Endothelial cell of umbilical vein (primary cell): ENCODE results near the gene OR52K1. TPM values are rescaled to one million over a fixed set of nuclear protein-coding genes. Genes with fewer than 3 reads are reported as not detected.

Experiments used
- BruUV-seq: library from RNA; stranded (reverse); fragments of 400-500 nt; replicated peaks from 2 replicates; lab custom pipeline; 2021; lab: Mats Ljungman, UMichigan
- CTCF ChIA-PET: fragments of 300-600, 350-600 bp; sonication (Branson Sonifier 250); formaldehyde crosslinking; loops from one replicate; lab custom pipeline; 2021; ENCODE audit warnings: antibody characterized with exemption, inconsistent platforms; lab: Charles Lee
- POLR2A ChIA-PET: fragments of 300-600, 350-600 bp; sonication (Branson Sonifier 250); formaldehyde crosslinking; loops from one replicate; lab custom pipeline; 2021; ENCODE audit warnings: antibody characterized with exemption, inconsistent platforms; lab: Charles Lee
- DNase-seq: peaks from one replicate; pipeline ENCODE4 v3.0.0-alpha.2; 2011; ENCODE audit warnings: low read depth, low spot score
- FAIRE-seq: peaks from 2 replicates; lab custom pipeline; 2011; peaks lifted over from hg19 to GRCh38; lab: Jason Lieb, UNC
- H2AFZ ChIP-seq: 2 replicates; pipeline ENCODE4 v1.6.0; 2012; ENCODE audit warnings: low read depth, low read length, control low read depth, inconsistent platforms
- H3K27ac ChIP-seq: 2 replicates; pipeline ENCODE4 v1.5.1; 2011; ENCODE audit warnings: low read depth, mild to moderate bottlenecking, control low read depth, low read length, moderate library complexity; ENCODE audit not compliant: insufficient read depth
- H3K27me3 ChIP-seq, 2 experiments: 2 replicates each; pipeline versions ENCODE4 v1.6.0 to v1.6.1; 2011; ENCODE audit warnings: low read length in 2 of 2, mixed read lengths in 1 of 2; ENCODE audit not compliant: control insufficient read depth in 2 of 2, insufficient read depth in 2 of 2
- H3K36me3 ChIP-seq, 2 experiments: 2 replicates in 1 of 2; 3 replicates in 1 of 2; pipeline ENCODE4 v1.5.1; 2011; ENCODE audit warnings: low read length in 2 of 2, mild to moderate bottlenecking in 1 of 2, moderate library complexity in 1 of 2; ENCODE audit not compliant: control insufficient read depth in 2 of 2, insufficient read depth in 2 of 2; ENCODE audit errors: extremely low read depth in 1 of 2
- H3K4me1 ChIP-seq: 3 replicates; pipeline ENCODE4 v1.5.1; 2011; ENCODE audit warnings: mild to moderate bottlenecking, low read length; ENCODE audit not compliant: control insufficient read depth, insufficient read depth; ENCODE audit errors: extremely low read depth
- H3K4me2 ChIP-seq: 2 replicates; pipeline ENCODE4 v1.6.1; 2011; ENCODE audit warnings: low read length, control low read depth, mixed read lengths; ENCODE audit not compliant: insufficient read depth
- H3K4me3 ChIP-seq, 3 experiments: fragments of 200-600 bp in 1 of 3; sonication (generic), shearing (Covaris generic) in 1 of 3; replicated peaks in 1 of 3; 2 replicates each; pipeline ENCODE4 v1.5.1; 2011 to 2016; ENCODE audit warnings: control low read depth in 3 of 3, low read length in 3 of 3, mild to moderate bottlenecking in 2 of 3, inconsistent platforms in 1 of 3, low read depth in 1 of 3, moderate library complexity in 1 of 3; ENCODE audit not compliant: insufficient read depth in 1 of 3
- H3K79me2 ChIP-seq: 2 replicates; pipeline ENCODE4 v1.6.0; 2012; ENCODE audit warnings: low read length, inconsistent platforms; ENCODE audit not compliant: control insufficient read depth, insufficient read depth
- H3K9ac ChIP-seq: replicated peaks from 2 replicates; pipeline ENCODE3; 2011; ENCODE audit warnings: low read length, control low read depth; ENCODE audit not compliant: insufficient read depth; ENCODE audit errors: extremely low read depth
- H3K9me1 ChIP-seq: replicated peaks from 3 replicates; pipeline ENCODE4 v1.6.0; 2011; ENCODE audit warnings: mild to moderate bottlenecking, low read length; ENCODE audit not compliant: control insufficient read depth, insufficient read depth; ENCODE audit errors: extremely low read depth
- H3K9me3 ChIP-seq: replicated peaks from 2 replicates; pipeline ENCODE4 v1.5.1; 2012; ENCODE audit warnings: low read length, inconsistent platforms; ENCODE audit not compliant: control insufficient read depth, insufficient read depth
- H4K20me1 ChIP-seq: replicated peaks from 2 replicates; pipeline ENCODE3; 2011; ENCODE audit warnings: mild to moderate bottlenecking, low read length; ENCODE audit not compliant: control insufficient read depth, insufficient read depth; ENCODE audit errors: extremely low read depth
- CTCF ChIP-seq, 2 donors: IDR thresholded peaks; 1 replicate in 1 of 2; 2 replicates in 1 of 2; pipeline ENCODE4 v1.5.1; 2011; ENCODE audit warnings: low read length in 2 of 2, mild to moderate bottlenecking in 2 of 2, moderate library complexity in 2 of 2, control low read depth in 1 of 2, inconsistent platforms in 1 of 2, low read depth in 1 of 2; ENCODE audit not compliant: insufficient read depth in 1 of 2; ENCODE audit errors: extremely low read depth in 1 of 2
- EZH2 ChIP-seq: IDR thresholded peaks from 2 replicates; pipeline ENCODE4 v1.6.1; 2012; ENCODE audit warnings: borderline replicate concordance, low read depth, mild to moderate bottlenecking, moderate library complexity, low read length, inconsistent platforms; ENCODE audit not compliant: severe bottlenecking
- FOS ChIP-seq: IDR thresholded peaks from 2 replicates; pipeline ENCODE4 v1.6.1; 2011; ENCODE audit warnings: mild to moderate bottlenecking, low read length, moderate library complexity, borderline replicate concordance; ENCODE audit not compliant: insufficient read depth
- GATA2 ChIP-seq: IDR thresholded peaks from 2 replicates; pipeline ENCODE4 v1.7.0; 2011; ENCODE audit warnings: low read depth, mild to moderate bottlenecking, moderate library complexity, mixed read lengths, low read length; ENCODE audit not compliant: insufficient read length, insufficient read depth
- JUN ChIP-seq: IDR thresholded peaks from 2 replicates; pipeline ENCODE4 v1.6.1; 2011; ENCODE audit warnings: borderline replicate concordance, low read depth; ENCODE audit not compliant: insufficient read length, insufficient read depth
- MAX ChIP-seq: IDR thresholded peaks from 2 replicates; pipeline ENCODE4 v1.6.1; 2011; ENCODE audit not compliant: insufficient read depth, insufficient read length
- MYC ChIP-seq: IDR thresholded peaks from one replicate; pipeline ENCODE4 v1.6.1; 2011; ENCODE audit warnings: mild to moderate bottlenecking, low read depth, low read length
- POLR2A ChIP-seq: IDR thresholded peaks from 2 replicates; pipeline ENCODE4 v1.6.1; 2012; ENCODE audit warnings: low read depth, mild to moderate bottlenecking, control low read depth, low read length
- POLR2AphosphoS5 ChIP-seq: IDR thresholded peaks from 2 replicates; pipeline ENCODE4 v1.6.1; 2012; ENCODE audit warnings: low read depth, mild to moderate bottlenecking, control low read depth, low read length, moderate library complexity; ENCODE audit not compliant: insufficient read depth
- dilution Hi-C: fragments of 300-500 bp; cut with MboI; formaldehyde crosslinking; loops from one replicate; pipeline ENCODE4 v1.15.0; 2019; ENCODE audit warnings: low sequenced_read_pairs; ENCODE audit not compliant: extremely low pct_ligation_motif_present
- intact Hi-C: fragments of 100-400 bp; cut with micrococcal nuclease; formaldehyde crosslinking; loops from one replicate; pipeline ENCODE4 v1.10.0; 2022
- polyA plus RNA-seq, 4 experiments: library from polyadenylated mRNA; depleted of rRNA in 3 of 4; stranded (reverse) in 3 of 4; unstranded in 1 of 4; fragments of >200 nt; gene quantifications; 2 replicates each; pipeline versions ENCODE4 v1.2.1 to v1.2.3, GENCODE V29; 2011 to 2012; ENCODE audit warnings: missing spikeins in 1 of 4
- total RNA-seq: library from RNA; stranded (reverse); gene quantifications from 2 replicates; pipeline ENCODE4 v1.2.3, GENCODE V29; 2021

The OR52K1 gene
- total and polyA plus RNA-seq, 2 donors (not counting 3 experiments of a cell fraction or from before 2014, with no cell fraction given), result not detected

- no peaks in the 10 kb centered on the region for H3K36me3 ChIP-seq
- H2AFZ ChIP-seq, result no peak overlapping the region
- H3K9me3 ChIP-seq, result no peaks in the 10 kb centered on the region
- DNase-seq, result no peak
- no peak overlapping the region for H3K4me3 ChIP-seq
- FAIRE-seq, result no peak
- H3K27me3 ChIP-seq, result no peaks in the 10 kb centered on the region
- intact Hi-C loops, result no loop called here
- CTCF ChIA-PET, result interaction anchor here (2.0 kb wide), 1 partner anchor 256 kb away, joined by 5 read pairs; no protein-coding TSS in a partner anchor
- no peaks in the 10 kb centered on the region for H3K79me2 ChIP-seq
- TF ChIP-seq CTCF (IDR thresholded peaks at IDR 0.05; ENCODE audit: extremely low read depth in 1 of 2, insufficient read depth in 1 of 2, low read depth in 1 of 2, low read length in 2 of 2) (no peak), MYC (no peak), POLR2A (no peak), EZH2 (no peak), JUN (no peak), POLR2AphosphoS5 (no peak), MAX (no peak), GATA2 (no peak), FOS (no peak)
- dilution Hi-C loops, result no loop called here
- H3K9ac ChIP-seq, result no peak overlapping the region
- no peaks in the 10 kb centered on the region for H3K9me1 ChIP-seq
- H3K4me1 ChIP-seq, result no peaks in the 10 kb centered on the region
- no peaks in the 10 kb centered on the region for H4K20me1 ChIP-seq
- no peak overlapping the region for H3K4me2 ChIP-seq
- no TSS peak for BruUV-seq
- no peak overlapping the region for H3K27ac ChIP-seq
- POLR2A ChIA-PET, result no interaction called here
These were observed 39.1 kb upstream of the OR52K1 start for GRCh38 chr11:4443232-4443891.
